Measurements from ENCODE around the gene DYRK4. TPM values are rescaled to one million over a fixed set of nuclear protein-coding genes. Genes with fewer than 3 reads are reported as not detected.
A peak's percentile ranks its signal among the peaks of the same experiment; 100 is the strongest.

The DYRK4 gene
- total RNA-seq, 2 donors from 2014 or later: 7.9 to 13.2 TPM

DNA sequence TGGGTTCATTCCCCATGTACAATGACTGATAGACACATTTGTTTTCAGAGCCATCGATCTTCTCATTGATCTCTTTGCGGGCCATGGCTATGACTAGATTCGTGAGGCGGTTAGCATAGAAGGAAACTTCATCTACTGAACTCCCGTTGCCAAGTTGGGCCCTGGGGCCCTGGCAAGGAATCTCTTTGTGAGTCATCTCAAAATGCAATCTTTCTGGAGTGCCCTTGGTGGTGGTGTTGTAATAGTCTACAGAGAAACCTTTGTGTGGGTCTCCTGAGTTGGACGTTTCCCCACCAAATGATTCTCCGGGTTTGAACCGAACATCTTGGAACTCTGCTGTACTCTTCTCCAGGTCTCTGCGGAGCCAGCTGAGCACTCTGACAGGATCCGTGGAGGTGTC is 66.4 kb downstream of the DYRK4 start:
- DNase-seq (no peak), ATAC-seq (no peak)
- H3K27me3 ChIP-seq: no peaks in the 10 kb centered on the region
- H3K4me3 ChIP-seq: no peak overlapping the region
- no peaks in the 10 kb centered on the region for H3K36me3 ChIP-seq (replicated peaks in 1 of 2; ENCODE audit: insufficient read depth in 1 of 2, low read depth in 2 of 2)
- no peak for TF ChIP-seq POLR2A (IDR thresholded peaks at IDR 0.05)
- TF ChIP-seq, protein P1, sequence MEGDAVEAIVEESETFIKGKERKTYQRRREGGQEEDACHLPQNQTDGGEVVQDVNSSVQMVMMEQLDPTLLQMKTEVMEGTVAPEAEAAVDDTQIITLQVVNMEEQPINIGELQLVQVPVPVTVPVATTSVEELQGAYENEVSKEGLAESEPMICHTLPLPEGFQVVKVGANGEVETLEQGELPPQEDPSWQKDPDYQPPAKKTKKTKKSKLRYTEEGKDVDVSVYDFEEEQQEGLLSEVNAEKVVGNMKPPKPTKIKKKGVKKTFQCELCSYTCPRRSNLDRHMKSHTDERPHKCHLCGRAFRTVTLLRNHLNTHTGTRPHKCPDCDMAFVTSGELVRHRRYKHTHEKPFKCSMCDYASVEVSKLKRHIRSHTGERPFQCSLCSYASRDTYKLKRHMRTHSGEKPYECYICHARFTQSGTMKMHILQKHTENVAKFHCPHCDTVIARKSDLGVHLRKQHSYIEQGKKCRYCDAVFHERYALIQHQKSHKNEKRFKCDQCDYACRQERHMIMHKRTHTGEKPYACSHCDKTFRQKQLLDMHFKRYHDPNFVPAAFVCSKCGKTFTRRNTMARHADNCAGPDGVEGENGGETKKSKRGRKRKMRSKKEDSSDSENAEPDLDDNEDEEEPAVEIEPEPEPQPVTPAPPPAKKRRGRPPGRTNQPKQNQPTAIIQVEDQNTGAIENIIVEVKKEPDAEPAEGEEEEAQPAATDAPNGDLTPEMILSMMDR (IDR thresholded peaks at IDR 0.05): no peak
- 79 to 92% methylated on average over 10 of the region's 10 CpGs for WGBS, 2 donors
- H3K4me1 ChIP-seq: no peaks in the 10 kb centered on the region
- no peaks in the 10 kb centered on the region for H3K9me3 ChIP-seq
- intact Hi-C loops (cut with DNase I): no loop called here
- H3K27ac ChIP-seq: no peak overlapping the region

DNA sequence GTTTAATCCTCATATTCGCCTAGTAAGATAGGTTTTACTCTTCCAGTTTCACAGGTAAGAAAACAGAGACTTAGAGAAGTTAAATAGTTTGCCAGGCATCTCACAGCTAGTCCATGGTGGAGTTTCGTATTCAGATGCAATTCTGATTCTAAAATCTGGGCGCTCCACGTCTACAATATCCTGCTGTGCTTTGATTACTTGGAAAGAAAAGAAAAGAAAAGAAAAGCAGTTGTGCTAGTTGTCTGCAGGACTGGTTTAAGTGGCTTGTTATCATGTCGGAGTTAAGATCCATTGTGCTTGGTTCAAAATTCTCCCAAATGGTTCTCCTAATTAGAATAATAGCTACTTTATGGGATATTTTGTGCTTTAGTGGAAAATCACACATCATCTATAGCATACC is 68.3 kb downstream of the DYRK4 start:
- ATAC-seq: no peak
- H3K4me1 ChIP-seq: no peaks in the 10 kb centered on the region
- no peak overlapping the region for H3K27ac ChIP-seq
- no peaks in the 10 kb centered on the region for H3K27me3 ChIP-seq
- no peaks in the 10 kb centered on the region for H3K36me3 ChIP-seq (replicated peaks in 1 of 2; ENCODE audit: insufficient read depth in 1 of 2, low read depth in 2 of 2)
- WGBS, 2 donors: 48 to 76% methylated on average over 5 of the region's 5 CpGs
- no peak overlapping the region for H3K4me3 ChIP-seq
- no peak for DNase-seq
- H3K9me3 ChIP-seq: no peaks in the 10 kb centered on the region
- intact Hi-C loops (cut with DNase I): no loop called here
- TF ChIP-seq, protein P1 (IDR thresholded peaks at IDR 0.05): no peak
- no peak for TF ChIP-seq POLR2A (IDR thresholded peaks at IDR 0.05)

DNA sequence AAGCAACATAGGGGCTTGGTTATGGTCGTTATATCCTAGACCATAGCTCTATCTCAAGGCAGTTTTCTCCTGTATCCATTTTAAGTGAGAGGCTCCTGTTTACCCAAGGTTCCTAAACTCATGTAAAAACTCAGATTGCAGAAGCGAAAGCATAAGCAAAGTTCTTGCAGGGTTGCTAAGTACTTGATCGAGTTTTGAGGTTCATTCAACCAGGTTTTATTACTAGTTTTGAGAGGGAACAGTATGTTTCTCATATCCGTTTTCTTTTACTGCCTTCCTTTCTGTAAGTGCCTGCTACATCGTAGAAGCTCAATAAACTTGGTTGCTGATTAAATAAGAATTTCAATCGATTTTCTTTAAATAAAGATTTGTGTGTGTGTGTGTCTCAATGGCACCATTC is 81.7 kb downstream of the DYRK4 start:
- no peaks in the 10 kb centered on the region for H3K27me3 ChIP-seq
- H3K36me3 ChIP-seq (replicated peaks in 1 of 2; ENCODE audit: insufficient read depth in 1 of 2, low read depth in 2 of 2): no peaks in the 10 kb centered on the region
- no peak for DNase-seq
- TF ChIP-seq, protein P1 (IDR thresholded peaks at IDR 0.05): no peak
- ATAC-seq: no peak
- H3K4me1 ChIP-seq: peaks cover 12% of the 10 kb centered on the region
- H3K4me3 ChIP-seq: no peak overlapping the region
- WGBS, 2 donors: 63 to 64% methylated on average over 6 of the region's 6 CpGs
- no peak overlapping the region for H3K27ac ChIP-seq
- H3K9me3 ChIP-seq: no peaks in the 10 kb centered on the region
- intact Hi-C loops (cut with DNase I): no loop called here

DNA sequence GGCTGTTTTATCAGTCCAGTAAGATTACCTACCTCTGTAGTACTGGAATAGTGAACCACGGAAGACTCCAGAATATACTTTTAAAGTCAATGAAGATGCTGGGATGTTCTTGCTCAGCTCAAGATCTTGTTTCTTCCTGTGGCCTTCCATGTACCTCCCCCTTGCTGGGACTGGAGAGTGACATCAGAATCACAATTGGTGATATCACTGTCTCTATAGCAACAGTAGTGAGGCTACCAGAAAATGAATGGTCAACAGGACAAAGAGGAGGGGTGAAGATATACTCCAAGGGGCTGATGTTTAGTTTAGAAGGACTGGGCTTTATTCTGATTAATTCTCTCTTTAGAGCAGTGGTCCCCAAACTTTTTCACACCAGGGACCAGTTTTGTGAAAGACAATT is 83.0 kb downstream of the DYRK4 start:
- TF ChIP-seq POLR2A (IDR thresholded peaks at IDR 0.05): no peak
- TF ChIP-seq, protein P1 (IDR thresholded peaks at IDR 0.05): no peak
- Histone ChIP-seq H3K27me3 (no peaks in the 10 kb centered on the region), H3K4me1 (peaks cover 17% of the 10 kb centered on the region), H3K4me3 (no peak overlapping the region), H3K36me3 (replicated peaks in 1 of 2; ENCODE audit: insufficient read depth in 1 of 2, low read depth in 2 of 2) (no peaks in the 10 kb centered on the region), H3K9me3 (no peaks in the 10 kb centered on the region), H3K27ac (no peak overlapping the region)
- ATAC-seq (no peak), DNase-seq (no peak)
- intact Hi-C loops (cut with DNase I): no loop called here
- 91 to 93% methylated on average over 1 of the region's 1 CpG for WGBS, 2 donors

DNA sequence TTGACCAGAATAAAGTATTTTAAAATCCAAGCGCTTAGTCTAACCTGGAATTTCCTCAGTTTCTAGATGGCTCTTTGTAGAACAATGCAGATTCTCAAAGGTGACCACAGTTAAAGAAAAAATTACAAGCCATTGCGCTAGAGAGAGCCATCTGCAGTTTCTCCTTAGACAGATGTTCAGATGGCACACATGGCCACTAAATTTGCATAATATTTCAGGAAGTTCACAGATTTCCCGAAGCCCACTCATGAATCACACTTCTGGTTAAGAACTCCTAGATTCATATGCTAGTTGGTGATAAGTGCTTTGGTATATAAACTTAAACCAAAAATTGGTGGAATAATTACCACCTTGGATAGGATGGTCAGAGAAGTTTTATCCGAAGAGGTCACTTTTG is 86.1 kb downstream of the DYRK4 start:
- WGBS, 2 donors: 18 to 23% methylated on average over 4 of the region's 4 CpGs
- Histone ChIP-seq H3K4me3 (peak overlapping the region; percentile 29 to 61), H3K27ac (peak overlapping the region; percentile 76 to 90 (median 88)), H3K27me3 (no peaks in the 10 kb centered on the region), H3K9me3 (no peaks in the 10 kb centered on the region), H3K36me3 (replicated peaks in 1 of 2; ENCODE audit: insufficient read depth in 1 of 2, low read depth in 2 of 2) (no peaks in the 10 kb centered on the region), H3K4me1 (peaks cover 25% of the 10 kb centered on the region)
- TF ChIP-seq, protein P1 (IDR thresholded peaks at IDR 0.05): no peak
- no peak for TF ChIP-seq POLR2A (IDR thresholded peaks at IDR 0.05)
- DNase-seq (peak in 1 of 4 donors; percentile 10), ATAC-seq (peak; percentile 7)
- intact Hi-C loops (cut with DNase I): no loop called here

All from body of pancreas (tissue), 4 donors.